ENCODE measurements around the gene MPDZ.

GRCh38 chr9:13061390-13061789 is 218.1 kb downstream of the MPDZ start:
- TF ChIP-seq POLR2A (IDR thresholded peaks at IDR 0.05; ENCODE audit: low read length) (no peak), GATA1 (IDR thresholded peaks at IDR 0.05; ENCODE audit: low read depth, low read length) (no peak)

Data from erythroblast (primary cell).